Right atrium auricular region (tissue), 2 donors: Measurements from ENCODE around the gene ACADSB. TPM values are rescaled to one million over a fixed set of nuclear protein-coding genes. Genes with fewer than 3 reads are reported as not detected.

Source experiments
- DNase-seq: peaks from one replicate; pipeline ENCODE4 v3.0.0-alpha.2; 2019; ENCODE audit warnings: low spot score
- H3K27ac ChIP-seq, 2 donors: fragments of 200-600 bp; sonication (generic); 1 replicate in 1 of 2; 2 replicates in 1 of 2; pipeline ENCODE4 v1.5.1; 2016 to 2019
- H3K27me3 ChIP-seq, 2 donors: fragments of 200-600 bp; sonication (generic); one replicate each; pipeline versions ENCODE4 v1.5.1 to v1.6.0; 2017 to 2019
- H3K36me3 ChIP-seq: fragments of 200-600 bp; sonication (generic); one replicate; pipeline ENCODE4 v1.5.1; 2016
- H3K4me1 ChIP-seq, 2 donors: fragments of 200-600 bp; sonication (generic); one replicate each; pipeline versions ENCODE4 v1.5.1 to v1.6.0; 2017 to 2019
- H3K4me3 ChIP-seq, 2 donors: fragments of 200-600 bp; sonication (generic); 1 replicate in 1 of 2; 2 replicates in 1 of 2; pipeline ENCODE4 v1.5.1; 2017 to 2019; ENCODE audit warnings: mild to moderate bottlenecking in 1 of 2, moderate library complexity in 1 of 2
- H3K9me3 ChIP-seq, 2 donors: fragments of 200-600 bp; sonication (generic); one replicate each; pipeline ENCODE4 v1.5.1; 2019
- total RNA-seq, 2 donors: library from RNA; depleted of rRNA; stranded (reverse); fragments of >200 nt; gene quantifications; one replicate each; pipeline ENCODE4 v1.1.0, GENCODE V29; 2016
- TF ChIP-seq, protein P1 (sequence below), 2 donors: fragments of 200-600 bp; sonication (generic); IDR thresholded peaks; one replicate each; pipeline ENCODE4 v1.5.1; 2019; ENCODE audit warnings: antibody characterized with exemption in 2 of 2

Gene ACADSB
- total RNA-seq, 2 donors from 2014 or later, result 17.7 to 41.1 TPM

DNA sequence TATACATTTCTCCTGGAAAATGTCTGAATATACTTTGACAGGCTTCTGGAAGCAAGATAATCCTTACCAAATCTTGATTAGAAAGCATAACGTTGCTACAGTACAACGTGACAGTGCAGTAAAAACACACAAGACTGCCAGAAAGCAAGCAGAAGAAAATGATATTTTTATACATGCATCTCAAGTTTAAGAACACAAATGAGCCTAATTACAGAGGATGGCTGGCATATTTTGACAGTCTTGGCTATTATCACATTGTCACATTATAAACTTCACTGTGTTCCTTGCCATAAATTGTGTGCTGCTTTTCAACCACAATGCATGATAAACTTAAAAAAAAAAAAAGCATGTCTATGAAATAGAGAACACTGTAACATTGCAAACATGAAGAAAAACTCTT is 4.5 kb upstream of the ACADSB start:
- no peak for DNase-seq
- TF ChIP-seq, protein P1, sequence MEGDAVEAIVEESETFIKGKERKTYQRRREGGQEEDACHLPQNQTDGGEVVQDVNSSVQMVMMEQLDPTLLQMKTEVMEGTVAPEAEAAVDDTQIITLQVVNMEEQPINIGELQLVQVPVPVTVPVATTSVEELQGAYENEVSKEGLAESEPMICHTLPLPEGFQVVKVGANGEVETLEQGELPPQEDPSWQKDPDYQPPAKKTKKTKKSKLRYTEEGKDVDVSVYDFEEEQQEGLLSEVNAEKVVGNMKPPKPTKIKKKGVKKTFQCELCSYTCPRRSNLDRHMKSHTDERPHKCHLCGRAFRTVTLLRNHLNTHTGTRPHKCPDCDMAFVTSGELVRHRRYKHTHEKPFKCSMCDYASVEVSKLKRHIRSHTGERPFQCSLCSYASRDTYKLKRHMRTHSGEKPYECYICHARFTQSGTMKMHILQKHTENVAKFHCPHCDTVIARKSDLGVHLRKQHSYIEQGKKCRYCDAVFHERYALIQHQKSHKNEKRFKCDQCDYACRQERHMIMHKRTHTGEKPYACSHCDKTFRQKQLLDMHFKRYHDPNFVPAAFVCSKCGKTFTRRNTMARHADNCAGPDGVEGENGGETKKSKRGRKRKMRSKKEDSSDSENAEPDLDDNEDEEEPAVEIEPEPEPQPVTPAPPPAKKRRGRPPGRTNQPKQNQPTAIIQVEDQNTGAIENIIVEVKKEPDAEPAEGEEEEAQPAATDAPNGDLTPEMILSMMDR (IDR thresholded peaks at IDR 0.05), result no peak
- Histone ChIP-seq H3K27me3 (no peaks in the 10 kb centered on the region), H3K4me1 (peaks cover 0 to 34% of the 10 kb centered on the region in 2 donors), H3K9me3 (no peaks in the 10 kb centered on the region), H3K4me3 (no peak overlapping the region), H3K36me3 (no peaks in the 10 kb centered on the region), H3K27ac (no peak overlapping the region)

DNA sequence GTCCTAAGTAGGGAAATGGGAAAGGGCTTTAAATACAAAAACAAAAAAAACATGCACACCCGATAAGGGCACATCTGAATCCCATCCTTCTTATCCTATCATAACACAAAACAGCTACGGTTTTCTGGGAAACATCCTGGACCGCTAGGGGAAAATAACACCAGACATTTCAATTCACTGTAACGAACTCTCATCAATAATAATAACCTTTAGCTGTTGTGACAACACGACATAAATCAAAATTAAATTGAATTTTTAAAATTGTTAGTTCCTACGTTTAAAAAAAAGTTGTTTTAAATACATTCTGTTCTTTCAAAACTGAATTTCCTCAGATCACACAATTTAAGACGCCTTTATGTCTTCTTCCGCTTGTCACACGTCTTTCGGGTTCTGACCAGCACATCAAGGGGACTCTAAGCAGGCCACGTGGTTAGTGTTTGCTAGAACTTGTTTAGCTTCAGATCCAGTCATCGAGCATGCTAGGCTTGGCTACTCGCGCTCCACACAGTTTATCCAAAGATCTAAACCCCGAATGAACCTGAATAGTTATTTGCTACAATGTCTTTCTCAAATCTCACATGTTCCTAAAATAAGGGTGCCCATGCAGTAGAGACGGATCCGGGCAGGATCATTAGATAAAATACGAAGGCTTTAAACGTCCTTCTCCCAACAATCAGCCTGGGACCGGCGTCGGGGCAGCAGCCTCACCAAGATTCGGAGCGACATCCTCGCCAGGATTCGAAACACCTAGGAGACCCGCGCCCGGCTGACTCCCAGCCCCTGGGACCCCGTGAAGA is 1.1 kb upstream of the ACADSB start:
- Histone ChIP-seq H3K27ac (peak overlapping the region; percentile 94 to 98), H3K36me3 (no peaks in the 10 kb centered on the region), H3K9me3 (no peaks in the 10 kb centered on the region), H3K27me3 (no peaks in the 10 kb centered on the region), H3K4me3 (peak overlapping the region; percentile 95 to 99), H3K4me1 (peaks cover 0 to 39% of the 10 kb centered on the region in 2 donors)
- DNase-seq, result no peak
- TF ChIP-seq, protein P1 (IDR thresholded peaks at IDR 0.05), result no peak

GRCh38 chr10:123009105-123009820 is 457 bp downstream of the ACADSB start:
- H3K27me3 ChIP-seq, result no peaks in the 10 kb centered on the region
- TF ChIP-seq, protein P1 (IDR thresholded peaks at IDR 0.05), result no peak
- peaks cover 0 to 39% of the 10 kb centered on the region in 2 donors for H3K4me1 ChIP-seq
- no peaks in the 10 kb centered on the region for H3K9me3 ChIP-seq
- peak; percentile 61 for DNase-seq
- H3K4me3 ChIP-seq, result peak overlapping the region; percentile 95 to 99
- no peaks in the 10 kb centered on the region for H3K36me3 ChIP-seq
- H3K27ac ChIP-seq, result peak overlapping the region; percentile 82 to 94

GRCh38 chr10:123011987-123012386 is 3.2 kb downstream of the ACADSB start:
- no peak for DNase-seq
- no peaks in the 10 kb centered on the region for H3K9me3 ChIP-seq
- H3K36me3 ChIP-seq, result no peaks in the 10 kb centered on the region
- H3K27ac ChIP-seq, result no peak overlapping the region
- no peaks in the 10 kb centered on the region for H3K27me3 ChIP-seq
- peaks cover 0 to 18% of the 10 kb centered on the region in 2 donors for H3K4me1 ChIP-seq
- H3K4me3 ChIP-seq, result no peak overlapping the region
- TF ChIP-seq, protein P1 (IDR thresholded peaks at IDR 0.05), result no peak

DNA sequence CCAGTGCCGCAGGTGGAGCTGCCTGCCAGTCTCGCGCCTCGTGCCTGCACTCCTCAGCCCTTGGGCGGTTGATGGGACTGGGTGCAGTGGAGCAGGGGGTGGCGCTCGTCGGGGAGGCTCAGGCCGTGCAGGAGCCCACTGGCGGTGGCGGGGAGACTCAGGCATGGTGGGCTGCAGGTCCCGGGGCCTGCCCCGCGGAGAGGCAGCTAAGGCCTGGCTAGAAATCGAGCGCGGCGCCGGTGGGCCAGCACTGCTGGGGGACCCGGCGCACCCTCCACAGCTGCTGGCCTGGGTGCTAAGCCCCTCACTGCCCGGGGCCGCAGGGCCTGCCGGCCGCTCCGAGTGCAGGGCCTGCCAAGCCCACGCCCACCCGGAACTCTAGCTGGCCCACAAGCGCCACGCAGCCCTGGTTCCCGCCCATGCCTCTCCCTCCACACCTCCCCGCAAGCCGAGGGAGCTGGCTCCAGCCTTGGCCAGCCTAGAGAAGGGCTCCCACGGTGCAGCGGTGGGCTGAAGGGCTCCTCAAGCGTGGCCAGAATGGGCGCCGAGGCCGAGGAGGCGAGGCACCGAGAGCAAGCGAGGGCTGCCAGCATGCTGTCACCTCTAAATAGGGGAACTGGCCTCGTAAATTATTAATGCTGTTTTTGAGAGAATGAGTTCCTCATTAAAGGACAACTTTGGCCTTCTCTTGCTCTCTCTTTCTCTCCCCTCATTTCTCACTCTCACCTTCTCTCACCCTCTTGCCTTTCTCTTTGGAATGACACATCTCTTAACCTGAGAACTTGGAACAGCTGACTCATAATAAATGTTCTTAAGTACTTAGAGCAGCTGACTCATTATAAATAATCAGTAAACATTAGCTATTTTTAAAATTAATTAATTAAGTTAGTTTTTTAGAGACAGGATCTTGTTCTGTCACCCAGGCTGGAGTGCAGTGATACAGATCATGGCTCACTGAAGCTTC is 4.9 kb downstream of the ACADSB start:
- Histone ChIP-seq H3K9me3 (no peaks in the 10 kb centered on the region), H3K4me3 (no peak overlapping the region), H3K36me3 (no peaks in the 10 kb centered on the region), H3K27ac (no peak overlapping the region), H3K4me1 (peaks cover 0 to 9% of the 10 kb centered on the region in 2 donors), H3K27me3 (no peaks in the 10 kb centered on the region)
- DNase-seq, result no peak
- TF ChIP-seq, protein P1 (IDR thresholded peaks at IDR 0.05), result no peak
